Activated T-helper 17 cell treated with anti-CD3 and anti-CD28 coated beads, Interleukin-2, amount 50 U/mL, for 72 hours (primary cell): ENCODE results near the gene DEF6. TPM values are rescaled to one million over a fixed set of nuclear protein-coding genes. Genes with fewer than 3 reads are reported as not detected.
A peak's percentile ranks its signal among the peaks of the same experiment; 100 is the strongest.

ENCODE experiments used
- ATAC-seq: fragments of 150-1000 bp; cut with Tn5 transposase; replicated peaks from 2 replicates; pipeline ENCODE4 v1.10.0; 2021; ENCODE audit warnings: mild to moderate bottlenecking, moderate library complexity
- H3K27ac Mint-ChIP-seq: one replicate; pipeline ENCODE4 v1.8.0; 2022; ENCODE audit warnings: mixed read lengths
- H3K27me3 Mint-ChIP-seq: one replicate; pipeline ENCODE4 v1.8.0; 2022; ENCODE audit warnings: mixed read lengths
- H3K36me3 Mint-ChIP-seq: one replicate; pipeline ENCODE4 v1.8.0; 2022; ENCODE audit warnings: low read depth, mild to moderate bottlenecking, mixed read lengths
- H3K4me1 Mint-ChIP-seq: one replicate; pipeline ENCODE4 v1.8.0; 2022; ENCODE audit warnings: mixed read lengths
- H3K4me3 Mint-ChIP-seq: one replicate; pipeline ENCODE4 v1.8.0; 2022; ENCODE audit warnings: mild to moderate bottlenecking, mixed read lengths
- H3K9me3 Mint-ChIP-seq: one replicate; pipeline ENCODE4 v1.8.0; 2022; ENCODE audit warnings: mixed read lengths
- total RNA-seq, 2 donors: library from RNA; stranded (reverse); gene quantifications; one replicate each; pipeline ENCODE4 v1.2.3, GENCODE V29; 2022

DEF6 gene
- total RNA-seq, 2 donors from 2014 or later: 117 to 133 TPM

GRCh38 chr6:35359744-35360348 lies 62.2 kb downstream of the DEF6 start:
- Mint-ChIP-seq H3K27ac (no peak overlapping the region), H3K36me3 (peaks cover 46% of the 10 kb centered on the region), H3K4me3 (no peak overlapping the region), H3K27me3 (no peaks in the 10 kb centered on the region), H3K4me1 (peaks cover 29% of the 10 kb centered on the region), H3K9me3 (no peaks in the 10 kb centered on the region)
- ATAC-seq: no peak

GRCh38 chr6:35360349-35361138 lies 62.9 kb downstream of the DEF6 start:
- peak overlapping the region; percentile 49 for H3K27ac Mint-ChIP-seq
- H3K9me3 Mint-ChIP-seq: no peaks in the 10 kb centered on the region
- H3K36me3 Mint-ChIP-seq: peaks cover 40% of the 10 kb centered on the region
- ATAC-seq: no peak
- peaks cover 30% of the 10 kb centered on the region for H3K4me1 Mint-ChIP-seq
- no peak overlapping the region for H3K4me3 Mint-ChIP-seq
- no peaks in the 10 kb centered on the region for H3K27me3 Mint-ChIP-seq

- Mint-ChIP-seq H3K9me3 (no peaks in the 10 kb centered on the region), H3K4me1 (peaks cover 33% of the 10 kb centered on the region), H3K36me3 (peaks cover 24% of the 10 kb centered on the region), H3K27ac (peak overlapping the region; percentile 43), H3K27me3 (no peaks in the 10 kb centered on the region), H3K4me3 (no peak overlapping the region)
- no peak for ATAC-seq
These were observed 64.6 kb downstream of the DEF6 start for GRCh38 chr6:35362200-35362599.

GRCh38 chr6:35363293-35363750 lies 65.7 kb downstream of the DEF6 start:
- peaks cover 29% of the 10 kb centered on the region for H3K4me1 Mint-ChIP-seq
- no peaks in the 10 kb centered on the region for H3K27me3 Mint-ChIP-seq
- no peaks in the 10 kb centered on the region for H3K9me3 Mint-ChIP-seq
- H3K36me3 Mint-ChIP-seq: peaks cover 13% of the 10 kb centered on the region
- no peak for ATAC-seq
- peak overlapping the region; percentile 43 for H3K27ac Mint-ChIP-seq
- H3K4me3 Mint-ChIP-seq: no peak overlapping the region

GRCh38 chr6:35365594-35366203 lies 68.1 kb downstream of the DEF6 start:
- no peaks in the 10 kb centered on the region for H3K9me3 Mint-ChIP-seq
- no peaks in the 10 kb centered on the region for H3K36me3 Mint-ChIP-seq
- peak overlapping the region; percentile 48 for H3K27ac Mint-ChIP-seq
- ATAC-seq: no peak
- H3K4me1 Mint-ChIP-seq: peaks cover 42% of the 10 kb centered on the region
- H3K27me3 Mint-ChIP-seq: no peaks in the 10 kb centered on the region
- no peak overlapping the region for H3K4me3 Mint-ChIP-seq

GRCh38 chr6:35366204-35366596 lies 68.6 kb downstream of the DEF6 start:
- ATAC-seq: no peak
- Mint-ChIP-seq H3K27me3 (no peaks in the 10 kb centered on the region), H3K36me3 (no peaks in the 10 kb centered on the region), H3K4me3 (no peak overlapping the region), H3K4me1 (peaks cover 47% of the 10 kb centered on the region), H3K27ac (peak overlapping the region; percentile 48), H3K9me3 (no peaks in the 10 kb centered on the region)

DNA sequence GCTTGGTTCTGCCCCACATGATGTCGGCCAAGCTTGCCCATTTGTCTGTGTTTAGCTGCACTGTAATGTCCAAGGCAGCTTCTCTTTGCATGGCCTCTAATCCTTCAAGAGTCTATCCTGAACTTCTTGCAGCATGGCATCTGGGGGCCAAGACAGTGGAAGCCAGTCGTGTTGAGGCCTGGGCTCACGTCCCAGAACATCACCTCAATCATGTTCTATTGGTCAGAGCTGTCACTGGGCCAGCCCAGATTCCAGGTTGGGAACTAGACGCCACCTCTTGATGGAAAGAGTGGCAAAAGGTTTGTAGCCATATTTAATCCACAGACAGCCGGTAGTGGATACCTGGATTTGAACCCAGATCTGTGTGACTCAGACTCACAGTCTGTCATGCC lies 70.0 kb downstream of the DEF6 start:
- no peaks in the 10 kb centered on the region for H3K9me3 Mint-ChIP-seq
- ATAC-seq: no peak
- H3K27me3 Mint-ChIP-seq: no peaks in the 10 kb centered on the region
- H3K27ac Mint-ChIP-seq: peak overlapping the region; percentile 51
- no peak overlapping the region for H3K4me3 Mint-ChIP-seq
- peaks cover 44% of the 10 kb centered on the region for H3K4me1 Mint-ChIP-seq
- H3K36me3 Mint-ChIP-seq: no peaks in the 10 kb centered on the region

DNA sequence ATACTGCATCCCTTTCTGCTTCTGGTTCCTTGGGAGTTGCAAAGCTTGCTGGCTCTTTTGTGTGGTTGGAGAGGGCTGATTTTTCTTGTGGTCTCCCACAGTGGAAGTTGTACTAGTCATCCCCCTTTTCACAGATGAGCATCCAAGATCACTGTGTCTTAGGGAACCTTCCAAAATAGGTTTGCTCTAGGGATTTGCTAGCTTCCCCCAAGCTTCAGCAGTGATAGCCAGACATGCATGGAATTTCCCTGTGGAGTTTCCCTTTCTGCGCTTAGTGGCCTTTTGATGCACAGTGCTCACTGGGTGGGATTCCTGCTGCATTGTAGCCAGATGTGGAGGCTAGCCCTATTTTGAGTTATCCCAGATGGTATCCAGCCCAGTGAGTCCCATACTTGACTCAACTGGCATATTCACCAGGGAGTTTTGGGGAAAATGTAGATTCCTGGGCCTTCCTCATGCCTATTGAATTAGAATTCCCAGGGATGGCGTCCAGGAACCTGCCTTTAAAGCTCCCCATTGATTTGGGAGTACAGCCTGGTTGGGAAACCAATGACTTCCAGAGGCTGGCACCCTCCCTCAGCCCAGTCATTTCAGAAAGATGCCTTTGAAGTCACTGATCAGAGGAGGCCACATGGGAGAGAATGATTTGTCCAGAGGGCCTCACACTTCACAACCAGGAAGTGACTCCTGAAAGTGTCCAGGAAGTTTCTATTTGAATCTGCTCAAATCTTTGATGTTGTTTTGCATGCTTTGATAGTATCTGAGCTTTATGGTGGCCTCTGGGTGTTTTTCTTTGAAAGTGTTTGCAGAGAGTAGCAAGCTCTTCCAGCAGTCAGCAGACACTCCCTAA lies 70.6 kb downstream of the DEF6 start:
- peak overlapping the region; percentile 85 for H3K27ac Mint-ChIP-seq
- H3K4me1 Mint-ChIP-seq: peaks cover 43% of the 10 kb centered on the region
- ATAC-seq: peak; percentile 80
- no peaks in the 10 kb centered on the region for H3K27me3 Mint-ChIP-seq
- peak overlapping the region; percentile 69 for H3K4me3 Mint-ChIP-seq
- H3K9me3 Mint-ChIP-seq: no peaks in the 10 kb centered on the region
- H3K36me3 Mint-ChIP-seq: no peaks in the 10 kb centered on the region

- H3K27ac Mint-ChIP-seq: peak overlapping the region; percentile 85
- peaks cover 48% of the 10 kb centered on the region for H3K4me1 Mint-ChIP-seq
- no peaks in the 10 kb centered on the region for H3K27me3 Mint-ChIP-seq
- ATAC-seq: peak; percentile 71
- H3K4me3 Mint-ChIP-seq: peak overlapping the region; percentile 69
- peaks cover 10% of the 10 kb centered on the region for H3K36me3 Mint-ChIP-seq
- no peaks in the 10 kb centered on the region for H3K9me3 Mint-ChIP-seq
These were observed 72.6 kb downstream of the DEF6 start for GRCh38 chr6:35370124-35370741.

- Mint-ChIP-seq H3K27ac (peak overlapping the region; percentile 85), H3K36me3 (peaks cover 10% of the 10 kb centered on the region), H3K27me3 (no peaks in the 10 kb centered on the region), H3K9me3 (no peaks in the 10 kb centered on the region), H3K4me3 (peak overlapping the region; percentile 69), H3K4me1 (peaks cover 43% of the 10 kb centered on the region)
- ATAC-seq: no peak
These were observed 73.3 kb downstream of the DEF6 start for GRCh38 chr6:35370785-35371493.

Other genes with a start within 250 kb of the DEF6 start
- not detected for gene TCP11, start 156.5 kb upstream of the DEF6 start, total RNA-seq
- under 1 TPM in 1 of 2 donors, not detected in 1; 0.05 TPM for gene SCUBE3, start 83.9 kb upstream of the DEF6 start, total RNA-seq
- gene ZNF76, start 38.1 kb upstream of the DEF6 start, total RNA-seq: 10 to 100 TPM; 44.3 to 53.2 TPM
- 10 to 100 TPM; 21.0 to 27.9 TPM for gene PPARD, start 44.7 kb downstream of the DEF6 start, total RNA-seq
- gene FANCE, start 154.5 kb downstream of the DEF6 start, total RNA-seq: 10 to 100 TPM in 1 of 2 donors, 1 to 10 TPM in 1; 8.4 to 18.2 TPM
- 1,000 to 10,000 TPM; 1,667 to 1,900 TPM for gene RPL10A, start 170.6 kb downstream of the DEF6 start, total RNA-seq
- 1 to 10 TPM in 1 of 2 donors, under 1 TPM in 1; 0.80 to 1.8 TPM for gene TEAD3, start 199.3 kb downstream of the DEF6 start, total RNA-seq
- not detected for gene TULP1, start 215.1 kb downstream of the DEF6 start, total RNA-seq